ENCODE data around the gene LAMA3. TPM values are rescaled to one million over a fixed set of nuclear protein-coding genes. Genes with fewer than 3 reads are reported as not detected.

The LAMA3 gene, protein sequence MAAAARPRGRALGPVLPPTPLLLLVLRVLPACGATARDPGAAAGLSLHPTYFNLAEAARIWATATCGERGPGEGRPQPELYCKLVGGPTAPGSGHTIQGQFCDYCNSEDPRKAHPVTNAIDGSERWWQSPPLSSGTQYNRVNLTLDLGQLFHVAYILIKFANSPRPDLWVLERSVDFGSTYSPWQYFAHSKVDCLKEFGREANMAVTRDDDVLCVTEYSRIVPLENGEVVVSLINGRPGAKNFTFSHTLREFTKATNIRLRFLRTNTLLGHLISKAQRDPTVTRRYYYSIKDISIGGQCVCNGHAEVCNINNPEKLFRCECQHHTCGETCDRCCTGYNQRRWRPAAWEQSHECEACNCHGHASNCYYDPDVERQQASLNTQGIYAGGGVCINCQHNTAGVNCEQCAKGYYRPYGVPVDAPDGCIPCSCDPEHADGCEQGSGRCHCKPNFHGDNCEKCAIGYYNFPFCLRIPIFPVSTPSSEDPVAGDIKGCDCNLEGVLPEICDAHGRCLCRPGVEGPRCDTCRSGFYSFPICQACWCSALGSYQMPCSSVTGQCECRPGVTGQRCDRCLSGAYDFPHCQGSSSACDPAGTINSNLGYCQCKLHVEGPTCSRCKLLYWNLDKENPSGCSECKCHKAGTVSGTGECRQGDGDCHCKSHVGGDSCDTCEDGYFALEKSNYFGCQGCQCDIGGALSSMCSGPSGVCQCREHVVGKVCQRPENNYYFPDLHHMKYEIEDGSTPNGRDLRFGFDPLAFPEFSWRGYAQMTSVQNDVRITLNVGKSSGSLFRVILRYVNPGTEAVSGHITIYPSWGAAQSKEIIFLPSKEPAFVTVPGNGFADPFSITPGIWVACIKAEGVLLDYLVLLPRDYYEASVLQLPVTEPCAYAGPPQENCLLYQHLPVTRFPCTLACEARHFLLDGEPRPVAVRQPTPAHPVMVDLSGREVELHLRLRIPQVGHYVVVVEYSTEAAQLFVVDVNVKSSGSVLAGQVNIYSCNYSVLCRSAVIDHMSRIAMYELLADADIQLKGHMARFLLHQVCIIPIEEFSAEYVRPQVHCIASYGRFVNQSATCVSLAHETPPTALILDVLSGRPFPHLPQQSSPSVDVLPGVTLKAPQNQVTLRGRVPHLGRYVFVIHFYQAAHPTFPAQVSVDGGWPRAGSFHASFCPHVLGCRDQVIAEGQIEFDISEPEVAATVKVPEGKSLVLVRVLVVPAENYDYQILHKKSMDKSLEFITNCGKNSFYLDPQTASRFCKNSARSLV (N-terminal part only)
- 8.4 TPM for total RNA-seq

DNA sequence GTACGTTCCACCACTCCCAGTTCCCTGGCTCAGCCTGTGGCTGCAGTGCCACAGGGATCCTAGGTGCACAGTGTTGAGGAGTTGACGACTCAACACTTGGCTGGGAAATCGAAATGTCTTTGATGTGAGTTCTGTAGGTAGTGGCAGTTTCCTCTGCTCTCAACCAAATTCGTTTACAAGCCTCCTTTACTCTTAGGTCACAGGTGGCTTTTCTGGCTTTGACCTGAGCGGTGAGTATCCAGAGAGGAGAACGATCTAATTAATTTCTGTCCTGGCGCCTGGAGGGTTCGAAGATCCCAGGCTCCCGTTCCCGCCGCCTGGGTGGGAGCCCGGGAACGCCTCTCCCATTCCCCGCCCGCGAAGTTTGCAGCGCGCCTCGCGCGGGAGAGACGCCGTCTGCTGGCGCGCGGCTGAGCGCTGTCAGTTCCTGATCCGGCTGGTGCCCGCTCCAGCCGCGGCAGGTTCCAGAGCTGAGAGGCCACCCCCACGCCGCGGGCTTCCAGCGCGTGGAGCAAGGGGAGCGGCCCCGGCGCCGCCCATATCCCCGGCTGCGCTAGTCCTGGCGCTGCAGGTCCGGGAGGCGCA, at the start of gene LAMA3:
TSS of gene LAMA3 (plus strand) at position 423 of the 585 bp plus-strand sequence. CDS start 231 bp downstream, outside the sequence.
- H3K27ac ChIP-seq (ENCODE audit: low read depth, low read length) = no peak within 1 kb of the TSS
- H3K4me1 ChIP-seq (ENCODE audit: control insufficient read depth in 3 of 3, insufficient read depth in 3 of 3, low read length in 3 of 3) = peaks cover 5 to 8% (median 8%) of the 10 kb centered on the region in 3 donors
- no peaks in the 10 kb centered on the region for H3K36me3 ChIP-seq (ENCODE audit: control insufficient read depth in 3 of 3, insufficient read depth in 3 of 3, low read length in 3 of 3)
- peak within 1 kb of the TSS; percentile 10 to 57 (median 11) for H3K9ac ChIP-seq (ENCODE audit: low read depth in 1 of 3, low read length in 3 of 3)
- peak within 1 kb of the TSS; percentile 50 to 68 (median 56) for H3K4me3 ChIP-seq (ENCODE audit: low read length in 3 of 3)
- no peaks in the 10 kb centered on the region for H3K9me3 ChIP-seq (ENCODE audit: control insufficient read depth in 3 of 3, low read length in 3 of 3)
- peaks cover 14 to 19% (median 19%) of the 10 kb centered on the region in 3 donors for H3K27me3 ChIP-seq (ENCODE audit: control insufficient read depth in 3 of 3, insufficient read depth in 3 of 3, low read length in 3 of 3)

DNA sequence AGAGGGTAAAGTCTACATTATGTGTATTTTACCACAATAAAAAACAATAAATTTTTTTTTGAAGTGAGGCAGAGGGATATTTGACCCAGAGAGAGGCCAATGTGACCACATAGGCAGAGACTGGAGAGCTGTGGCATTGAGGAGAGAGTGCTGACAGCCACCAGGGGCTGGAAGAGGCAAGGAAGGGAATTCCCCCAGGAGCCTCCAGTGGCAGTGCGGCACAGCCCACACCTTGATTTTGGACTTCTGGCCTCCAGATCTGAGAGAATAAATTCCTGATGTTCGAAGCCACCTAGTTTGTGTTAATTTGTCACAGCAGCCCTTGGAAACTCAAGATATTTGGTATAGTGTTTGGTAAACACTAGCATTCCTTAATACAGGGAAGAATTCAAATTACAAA, 49.2 kb upstream of the LAMA3 start:
- no peak overlapping the region for H3K27ac ChIP-seq (ENCODE audit: low read depth, low read length)
- no peaks in the 10 kb centered on the region for H3K36me3 ChIP-seq (ENCODE audit: control insufficient read depth in 3 of 3, insufficient read depth in 3 of 3, low read length in 3 of 3)
- H3K4me1 ChIP-seq (ENCODE audit: control insufficient read depth in 3 of 3, insufficient read depth in 3 of 3, low read length in 3 of 3) = no peaks in the 10 kb centered on the region
- peaks cover 0 to 2% (median 0%) of the 10 kb centered on the region in 3 donors for H3K9me3 ChIP-seq (ENCODE audit: control insufficient read depth in 3 of 3, low read length in 3 of 3)
- H3K4me3 ChIP-seq (ENCODE audit: low read length in 3 of 3) = no peak overlapping the region
- no peak overlapping the region for H3K9ac ChIP-seq (ENCODE audit: low read depth in 1 of 3, low read length in 3 of 3)
- H3K27me3 ChIP-seq (ENCODE audit: control insufficient read depth in 3 of 3, insufficient read depth in 3 of 3, low read length in 3 of 3) = no peaks in the 10 kb centered on the region

DNA sequence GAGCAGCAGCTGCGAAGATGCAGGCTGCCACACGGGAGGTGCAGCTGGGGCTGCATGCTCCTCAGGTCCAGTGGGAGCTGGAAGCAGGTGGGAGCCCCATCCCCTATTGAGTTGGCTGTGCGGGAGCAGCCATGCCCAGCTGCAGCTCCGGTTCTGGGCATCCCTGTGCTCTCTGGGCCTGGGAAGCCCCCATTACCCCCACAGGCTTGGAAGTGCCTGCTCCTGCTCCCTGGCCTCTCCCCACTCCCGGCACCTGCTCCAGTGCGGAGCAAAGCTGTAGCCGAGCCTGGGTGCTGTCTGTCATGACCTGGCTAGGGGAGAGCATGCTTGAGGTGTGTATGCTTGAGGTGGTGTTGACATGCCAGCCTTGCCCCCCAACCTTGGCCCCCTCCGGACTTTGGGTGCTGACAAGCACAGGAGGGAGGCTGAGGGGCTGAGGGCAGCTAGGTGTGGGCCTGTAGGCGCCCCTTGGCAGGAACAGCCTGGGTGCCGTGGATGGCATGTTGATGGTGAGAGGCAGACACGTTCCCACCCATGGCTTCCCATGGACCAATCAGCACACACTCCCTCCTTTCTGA, 48.0 kb upstream of the LAMA3 start:
- Histone ChIP-seq H3K27ac (ENCODE audit: low read depth, low read length) (no peak overlapping the region), H3K4me3 (ENCODE audit: low read length in 3 of 3) (no peak overlapping the region), H3K9me3 (ENCODE audit: control insufficient read depth in 3 of 3, low read length in 3 of 3) (peaks cover 0 to 2% (median 0%) of the 10 kb centered on the region in 3 donors), H3K4me1 (ENCODE audit: control insufficient read depth in 3 of 3, insufficient read depth in 3 of 3, low read length in 3 of 3) (no peaks in the 10 kb centered on the region), H3K27me3 (ENCODE audit: control insufficient read depth in 3 of 3, insufficient read depth in 3 of 3, low read length in 3 of 3) (peaks cover 0 to 2% (median 0%) of the 10 kb centered on the region in 3 donors), H3K9ac (ENCODE audit: low read depth in 1 of 3, low read length in 3 of 3) (no peak overlapping the region), H3K36me3 (ENCODE audit: control insufficient read depth in 3 of 3, insufficient read depth in 3 of 3, low read length in 3 of 3) (no peaks in the 10 kb centered on the region)

DNA sequence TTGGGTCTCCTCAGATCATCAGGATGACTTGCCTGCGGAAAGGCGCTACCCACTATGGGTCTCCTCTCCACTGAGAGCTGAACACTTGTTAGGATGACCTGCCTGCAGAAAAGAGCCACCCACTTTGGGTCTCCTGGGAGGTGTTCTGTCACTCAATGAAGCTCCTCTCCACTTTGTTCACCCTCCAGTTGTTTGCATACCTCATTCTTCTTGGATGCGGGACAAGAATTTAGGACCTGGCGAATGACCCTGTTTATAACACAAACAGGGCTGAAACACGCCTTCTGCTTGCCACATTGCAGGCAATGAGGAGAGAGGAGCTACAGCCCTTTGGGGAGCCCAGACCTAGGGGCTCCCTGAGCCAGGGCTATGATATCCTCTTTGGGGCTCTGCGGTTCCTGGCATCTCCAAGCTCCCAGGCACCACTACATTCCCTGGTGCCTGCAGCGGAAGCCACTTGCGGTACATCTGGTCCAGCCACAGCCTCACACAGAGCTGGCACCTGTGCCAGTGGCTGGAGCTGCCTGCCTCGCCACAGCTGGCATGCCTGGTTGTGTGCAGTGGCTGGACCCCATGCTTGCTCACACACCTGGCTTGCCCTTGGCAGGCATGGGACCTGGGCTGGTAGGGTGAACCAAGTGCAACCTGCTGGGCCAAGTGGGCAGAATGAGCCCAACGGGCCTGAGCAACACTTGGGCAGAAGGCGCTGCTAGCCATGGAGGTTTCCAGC, 47.2 kb upstream of the LAMA3 start:
- Histone ChIP-seq H3K4me3 (ENCODE audit: low read length in 3 of 3) (no peak overlapping the region), H3K36me3 (ENCODE audit: control insufficient read depth in 3 of 3, insufficient read depth in 3 of 3, low read length in 3 of 3) (no peaks in the 10 kb centered on the region), H3K27me3 (ENCODE audit: control insufficient read depth in 3 of 3, insufficient read depth in 3 of 3, low read length in 3 of 3) (peaks cover 0 to 2% (median 0%) of the 10 kb centered on the region in 3 donors), H3K9me3 (ENCODE audit: control insufficient read depth in 3 of 3, low read length in 3 of 3) (peaks cover 0 to 2% (median 0%) of the 10 kb centered on the region in 3 donors), H3K27ac (ENCODE audit: low read depth, low read length) (no peak overlapping the region), H3K9ac (ENCODE audit: low read depth in 1 of 3, low read length in 3 of 3) (no peak overlapping the region), H3K4me1 (ENCODE audit: control insufficient read depth in 3 of 3, insufficient read depth in 3 of 3, low read length in 3 of 3) (no peaks in the 10 kb centered on the region)

DNA sequence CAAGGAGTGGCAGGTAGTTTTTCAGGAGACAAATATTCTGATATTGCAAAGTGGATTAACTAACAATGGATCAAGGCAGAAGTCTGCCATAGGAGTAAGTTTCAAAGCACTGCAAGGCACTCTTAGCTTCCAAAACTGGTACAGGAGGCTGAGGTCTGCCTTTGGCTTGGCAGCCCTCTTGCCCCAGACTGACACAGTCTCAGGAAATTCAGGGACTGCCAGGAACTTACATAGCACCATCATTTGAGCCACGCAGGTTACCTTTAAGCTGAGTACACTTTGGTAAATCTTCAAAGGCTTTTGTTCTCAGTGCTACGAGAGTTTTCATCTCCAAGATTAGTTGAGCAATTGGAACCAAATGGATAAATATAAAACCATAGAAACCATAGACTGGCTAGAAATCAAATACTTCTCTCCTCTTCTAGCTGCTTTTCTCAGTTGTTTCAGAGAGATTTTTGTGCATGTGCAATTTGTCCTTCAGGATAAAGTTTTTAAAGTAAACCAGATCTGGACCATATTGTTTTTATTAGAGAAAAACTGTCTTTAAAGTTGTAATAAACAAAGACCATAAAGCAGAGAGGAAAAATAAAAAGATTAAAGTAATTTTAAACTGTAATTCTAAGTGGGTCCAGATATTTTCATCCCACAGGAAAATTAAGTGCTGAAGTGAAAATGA, 45.3 kb upstream of the LAMA3 start:
- H3K36me3 ChIP-seq (ENCODE audit: control insufficient read depth in 3 of 3, insufficient read depth in 3 of 3, low read length in 3 of 3) = no peaks in the 10 kb centered on the region
- no peak overlapping the region for H3K27ac ChIP-seq (ENCODE audit: low read depth, low read length)
- peaks cover 0 to 2% (median 0%) of the 10 kb centered on the region in 3 donors for H3K27me3 ChIP-seq (ENCODE audit: control insufficient read depth in 3 of 3, insufficient read depth in 3 of 3, low read length in 3 of 3)
- H3K9me3 ChIP-seq (ENCODE audit: control insufficient read depth in 3 of 3, low read length in 3 of 3) = peaks cover 0 to 2% (median 0%) of the 10 kb centered on the region in 3 donors
- no peak overlapping the region for H3K9ac ChIP-seq (ENCODE audit: low read depth in 1 of 3, low read length in 3 of 3)
- peaks cover 0 to 6% (median 0%) of the 10 kb centered on the region in 3 donors for H3K4me1 ChIP-seq (ENCODE audit: control insufficient read depth in 3 of 3, insufficient read depth in 3 of 3, low read length in 3 of 3)
- no peak overlapping the region for H3K4me3 ChIP-seq (ENCODE audit: low read length in 3 of 3)

DNA sequence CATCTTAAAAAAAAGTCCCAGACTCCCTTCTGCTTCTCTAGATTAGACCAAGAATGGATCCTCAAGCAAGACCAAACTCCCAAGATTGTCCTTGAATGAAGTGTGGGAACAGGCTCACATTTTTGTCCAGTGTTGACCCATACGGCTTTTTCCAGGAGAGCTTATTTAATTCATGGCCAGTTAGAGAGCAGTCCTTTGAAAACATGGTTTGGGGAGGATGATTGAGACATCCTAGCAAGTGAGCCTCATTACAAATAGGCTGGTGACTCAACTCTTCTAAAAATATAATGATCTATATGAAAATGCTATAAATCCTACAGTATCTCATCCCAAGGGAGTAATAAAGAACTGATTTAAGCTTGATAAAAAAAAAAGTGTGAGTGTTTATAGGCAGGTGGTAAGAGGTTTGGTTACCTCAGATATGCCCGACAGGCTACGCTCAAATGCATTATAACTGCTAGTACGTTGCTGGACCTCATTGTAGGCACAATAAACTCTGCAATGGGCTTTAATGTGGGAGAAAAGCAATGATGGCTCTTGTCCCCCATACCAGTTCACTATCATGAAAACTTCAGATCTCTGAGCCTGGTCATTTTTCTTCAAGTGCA, 43.6 kb upstream of the LAMA3 start:
- Histone ChIP-seq H3K9me3 (ENCODE audit: control insufficient read depth in 3 of 3, low read length in 3 of 3) (peaks cover 0 to 2% (median 0%) of the 10 kb centered on the region in 3 donors), H3K4me1 (ENCODE audit: control insufficient read depth in 3 of 3, insufficient read depth in 3 of 3, low read length in 3 of 3) (peaks cover 0 to 10% (median 0%) of the 10 kb centered on the region in 3 donors), H3K27ac (ENCODE audit: low read depth, low read length) (no peak overlapping the region), H3K36me3 (ENCODE audit: control insufficient read depth in 3 of 3, insufficient read depth in 3 of 3, low read length in 3 of 3) (no peaks in the 10 kb centered on the region), H3K4me3 (ENCODE audit: low read length in 3 of 3) (no peak overlapping the region), H3K27me3 (ENCODE audit: control insufficient read depth in 3 of 3, insufficient read depth in 3 of 3, low read length in 3 of 3) (peaks cover 0 to 2% (median 0%) of the 10 kb centered on the region in 3 donors), H3K9ac (ENCODE audit: low read depth in 1 of 3, low read length in 3 of 3) (no peak overlapping the region)

DNA sequence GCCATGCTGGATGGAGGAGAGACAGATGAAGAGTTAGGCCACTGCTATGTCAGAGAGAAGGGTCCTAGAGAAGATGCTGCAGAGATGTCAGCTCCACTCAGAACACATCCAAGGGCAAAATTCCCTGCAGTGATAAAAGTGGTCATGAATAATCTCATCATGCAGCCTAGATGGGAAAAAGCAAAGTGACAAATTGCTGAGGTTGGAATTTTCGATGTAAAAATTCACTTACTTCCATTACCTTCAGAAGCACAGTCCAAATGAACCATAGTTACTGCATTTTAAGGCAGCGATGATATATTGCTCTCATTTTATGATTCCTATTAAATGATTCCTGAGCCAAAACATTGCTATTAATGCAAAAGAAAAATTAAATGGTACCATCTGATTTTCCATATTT, 43.0 kb upstream of the LAMA3 start:
- H3K27me3 ChIP-seq (ENCODE audit: control insufficient read depth in 3 of 3, insufficient read depth in 3 of 3, low read length in 3 of 3) = peaks cover 0 to 2% (median 0%) of the 10 kb centered on the region in 3 donors

DNA sequence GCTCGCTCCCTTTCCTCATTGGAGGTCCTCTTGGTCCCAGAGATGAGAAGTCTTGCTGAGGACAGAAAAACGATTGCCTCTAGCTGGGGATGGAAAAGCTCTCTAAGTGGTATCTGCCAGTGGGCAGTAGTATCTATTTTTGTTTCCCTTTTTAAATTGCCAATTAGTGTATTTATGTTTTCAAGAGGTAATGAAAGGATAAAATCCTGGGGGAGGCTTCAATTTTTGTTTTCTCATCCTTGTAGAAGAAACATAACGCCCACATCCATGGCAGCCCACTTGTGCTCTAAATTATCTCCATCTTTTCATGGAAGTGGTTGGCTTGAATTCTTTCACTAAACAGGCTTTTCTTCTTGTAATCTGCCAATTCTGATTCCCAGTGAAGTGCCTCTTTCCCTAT, 40.8 kb upstream of the LAMA3 start:
- no peak overlapping the region for H3K27ac ChIP-seq (ENCODE audit: low read depth, low read length)
- H3K4me1 ChIP-seq (ENCODE audit: control insufficient read depth in 3 of 3, insufficient read depth in 3 of 3, low read length in 3 of 3) = peaks cover 0 to 10% (median 3%) of the 10 kb centered on the region in 3 donors
- H3K9ac ChIP-seq (ENCODE audit: low read depth in 1 of 3, low read length in 3 of 3) = no peak overlapping the region
- peaks cover 0 to 2% (median 0%) of the 10 kb centered on the region in 3 donors for H3K27me3 ChIP-seq (ENCODE audit: control insufficient read depth in 3 of 3, insufficient read depth in 3 of 3, low read length in 3 of 3)
- H3K4me3 ChIP-seq (ENCODE audit: low read length in 3 of 3) = no peak overlapping the region
- no peaks in the 10 kb centered on the region for H3K36me3 ChIP-seq (ENCODE audit: control insufficient read depth in 3 of 3, insufficient read depth in 3 of 3, low read length in 3 of 3)
- no peaks in the 10 kb centered on the region for H3K9me3 ChIP-seq (ENCODE audit: control insufficient read depth in 3 of 3, low read length in 3 of 3)

More for the DNA sequence above, 43.0 kb upstream of the LAMA3 start:
- Histone ChIP-seq H3K36me3 (ENCODE audit: control insufficient read depth in 3 of 3, insufficient read depth in 3 of 3, low read length in 3 of 3) (no peaks in the 10 kb centered on the region), H3K9me3 (ENCODE audit: control insufficient read depth in 3 of 3, low read length in 3 of 3) (peaks cover 0 to 2% (median 0%) of the 10 kb centered on the region in 3 donors), H3K4me1 (ENCODE audit: control insufficient read depth in 3 of 3, insufficient read depth in 3 of 3, low read length in 3 of 3) (peaks cover 0 to 10% (median 3%) of the 10 kb centered on the region in 3 donors), H3K4me3 (ENCODE audit: low read length in 3 of 3) (no peak overlapping the region), H3K9ac (ENCODE audit: low read depth in 1 of 3, low read length in 3 of 3) (no peak overlapping the region), H3K27ac (ENCODE audit: low read depth, low read length) (no peak overlapping the region)

All from skeletal muscle tissue (tissue), 4 donors.